DOHH2 (cell line): ENCODE data around the gene CCDC171.

Experiments
- H3F3A ChIP-seq: fragments of 200-600 bp; sonication (generic), shearing (Covaris generic); 2 replicates; pipeline ENCODE4 v1.6.0; 2016; ENCODE audit warnings: antibody characterized with exemption, mild to moderate bottlenecking; ENCODE audit not compliant: control insufficient read depth, insufficient read depth
- H3K27ac ChIP-seq: fragments of 200-600 bp; sonication (generic); 2 replicates; pipeline ENCODE4 v1.5.1; 2014; ENCODE audit warnings: low read depth, mild to moderate bottlenecking, low read length, moderate library complexity
- H3K27me3 ChIP-seq: fragments of 200-600 bp; sonication (generic); 2 replicates; pipeline ENCODE4 v1.6.1; 2014; ENCODE audit warnings: mild to moderate bottlenecking, low read length, mixed read lengths; ENCODE audit not compliant: control insufficient read depth
- H3K36me3 ChIP-seq: fragments of 200-600 bp; sonication (generic); 2 replicates; pipeline ENCODE4 v1.6.1; 2014; ENCODE audit warnings: mild to moderate bottlenecking, low read length, moderate library complexity, mixed read lengths; ENCODE audit not compliant: control insufficient read depth
- H3K4me1 ChIP-seq: fragments of 200-600 bp; sonication (generic); 2 replicates; pipeline ENCODE4 v1.6.1; 2014; ENCODE audit warnings: mild to moderate bottlenecking, low read length, mixed read lengths; ENCODE audit not compliant: control insufficient read depth
- H3K4me2 ChIP-seq: fragments of 200-600 bp; sonication (generic); 2 replicates; pipeline ENCODE4 v1.6.0; 2014; ENCODE audit warnings: mild to moderate bottlenecking, low read length, moderate library complexity
- H3K4me3 ChIP-seq: fragments of 200-600 bp; sonication (generic); 2 replicates; pipeline ENCODE4 v1.5.1; 2014; ENCODE audit warnings: mild to moderate bottlenecking, low read length, mixed read lengths
- H3K79me2 ChIP-seq: fragments of 200-600 bp; sonication (generic); 2 replicates; pipeline ENCODE4 v1.6.1; 2014; ENCODE audit warnings: mild to moderate bottlenecking, low read length, mixed read lengths; ENCODE audit not compliant: control insufficient read depth
- H3K9me2 ChIP-seq: fragments of 200-600 bp; sonication (generic); replicated peaks from 2 replicates; pipeline ENCODE4 v1.6.1; 2014; ENCODE audit warnings: mild to moderate bottlenecking, low read length, mixed read lengths; ENCODE audit not compliant: control insufficient read depth
- H3K9me3 ChIP-seq: fragments of 200-600 bp; sonication (generic); 2 replicates; pipeline ENCODE4 v1.6.1; 2014; ENCODE audit warnings: antibody characterized with exemption, low read length, mixed read lengths; ENCODE audit not compliant: control insufficient read depth, insufficient read depth
- H4K20me1 ChIP-seq: fragments of 200-600 bp; sonication (generic); 2 replicates; pipeline ENCODE4 v1.6.0; 2014; ENCODE audit warnings: low read depth, mild to moderate bottlenecking, antibody characterized with exemption, low read length, moderate library complexity; ENCODE audit not compliant: control insufficient read depth, insufficient read depth
- CTCF ChIP-seq: fragments of 200-600 bp; sonication (generic); IDR thresholded peaks from one replicate; pipeline ENCODE4 v1.5.1; 2014; ENCODE audit warnings: antibody characterized with exemption, mild to moderate bottlenecking, low read depth, low read length; ENCODE audit not compliant: poor library complexity, severe bottlenecking
- EZH2phosphoT487 ChIP-seq: fragments of 200-600 bp; sonication (generic); IDR thresholded peaks from 2 replicates; pipeline ENCODE4 v1.6.1; 2017; ENCODE audit warnings: borderline replicate concordance, mild to moderate bottlenecking, antibody characterized with exemption, low read length, moderate library complexity, mixed read lengths

CCDC171 gene

GRCh38 chr9:15618540-15619331, 65.9 kb downstream of the CCDC171 start:
- TF ChIP-seq CTCF (no peak), EZH2phosphoT487 (no peak)
- no peaks in the 10 kb centered on the region for H4K20me1 ChIP-seq
- H3K4me3 ChIP-seq: no peak overlapping the region
- H3F3A ChIP-seq: no peaks in the 10 kb centered on the region; the same call in 1 of the 2 replicates
- no peaks in the 10 kb centered on the region for H3K4me1 ChIP-seq
- H3K27ac ChIP-seq: no peak overlapping the region
- no peaks in the 10 kb centered on the region for H3K79me2 ChIP-seq
- H3K4me2 ChIP-seq: no peak overlapping the region
- no peaks in the 10 kb centered on the region for H3K9me3 ChIP-seq
- H3K27me3 ChIP-seq: no peaks in the 10 kb centered on the region
- H3K36me3 ChIP-seq: no peaks in the 10 kb centered on the region
- no peaks in the 10 kb centered on the region for H3K9me2 ChIP-seq

GRCh38 chr9:15622318-15622971, 69.6 kb downstream of the CCDC171 start:
- TF ChIP-seq CTCF (peak; percentile 44), EZH2phosphoT487 (no peak)
- Histone ChIP-seq H3K9me2 (no peaks in the 10 kb centered on the region), H3K4me2 (no peak overlapping the region)

GRCh38 chr9:15635752-15636151, 82.9 kb downstream of the CCDC171 start:
- H3K4me3 ChIP-seq: no peak overlapping the region
- no peaks in the 10 kb centered on the region for H3K9me2 ChIP-seq
- no peaks in the 10 kb centered on the region for H3K36me3 ChIP-seq
- no peaks in the 10 kb centered on the region; the same call in 1 of the 2 replicates for H3F3A ChIP-seq
- no peak overlapping the region for H3K4me2 ChIP-seq
- no peaks in the 10 kb centered on the region for H3K4me1 ChIP-seq
- no peaks in the 10 kb centered on the region for H3K27me3 ChIP-seq
- H3K27ac ChIP-seq: no peak overlapping the region
- no peaks in the 10 kb centered on the region for H3K79me2 ChIP-seq
- no peaks in the 10 kb centered on the region for H3K9me3 ChIP-seq
- TF ChIP-seq CTCF (no peak), EZH2phosphoT487 (no peak)
- no peaks in the 10 kb centered on the region for H4K20me1 ChIP-seq

More at GRCh38 chr9:15622318-15622971, 69.6 kb downstream of the CCDC171 start:
- H3K36me3 ChIP-seq: no peaks in the 10 kb centered on the region
- H3K4me3 ChIP-seq: no peak overlapping the region
- no peak overlapping the region for H3K27ac ChIP-seq
- H3K79me2 ChIP-seq: no peaks in the 10 kb centered on the region
- H3K4me1 ChIP-seq: no peaks in the 10 kb centered on the region
- H4K20me1 ChIP-seq: no peaks in the 10 kb centered on the region
- no peaks in the 10 kb centered on the region for H3K9me3 ChIP-seq
- H3F3A ChIP-seq: no peaks in the 10 kb centered on the region; the same call in 1 of the 2 replicates
- no peaks in the 10 kb centered on the region for H3K27me3 ChIP-seq
